ENCODE results near the gene TTBK2.

GRCh38 chr15:42846647-42847046 is 73.9 kb downstream of the TTBK2 start:
- TF ChIP-seq POLR2A (IDR thresholded peaks at IDR 0.05; ENCODE audit: borderline replicate concordance, extremely low read depth, insufficient read depth, insufficient read length): no peak
- TF ChIP-seq, protein P1, sequence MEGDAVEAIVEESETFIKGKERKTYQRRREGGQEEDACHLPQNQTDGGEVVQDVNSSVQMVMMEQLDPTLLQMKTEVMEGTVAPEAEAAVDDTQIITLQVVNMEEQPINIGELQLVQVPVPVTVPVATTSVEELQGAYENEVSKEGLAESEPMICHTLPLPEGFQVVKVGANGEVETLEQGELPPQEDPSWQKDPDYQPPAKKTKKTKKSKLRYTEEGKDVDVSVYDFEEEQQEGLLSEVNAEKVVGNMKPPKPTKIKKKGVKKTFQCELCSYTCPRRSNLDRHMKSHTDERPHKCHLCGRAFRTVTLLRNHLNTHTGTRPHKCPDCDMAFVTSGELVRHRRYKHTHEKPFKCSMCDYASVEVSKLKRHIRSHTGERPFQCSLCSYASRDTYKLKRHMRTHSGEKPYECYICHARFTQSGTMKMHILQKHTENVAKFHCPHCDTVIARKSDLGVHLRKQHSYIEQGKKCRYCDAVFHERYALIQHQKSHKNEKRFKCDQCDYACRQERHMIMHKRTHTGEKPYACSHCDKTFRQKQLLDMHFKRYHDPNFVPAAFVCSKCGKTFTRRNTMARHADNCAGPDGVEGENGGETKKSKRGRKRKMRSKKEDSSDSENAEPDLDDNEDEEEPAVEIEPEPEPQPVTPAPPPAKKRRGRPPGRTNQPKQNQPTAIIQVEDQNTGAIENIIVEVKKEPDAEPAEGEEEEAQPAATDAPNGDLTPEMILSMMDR (IDR thresholded peaks at IDR 0.05 in 2 of 3, conservative IDR thresholded peaks at IDR 0.05 in 1 of 3; ENCODE audit: borderline replicate concordance in 1 of 3, insufficient read depth in 1 of 3, low read depth in 2 of 3, low read length in 2 of 3): no peak
- TF ChIP-seq RAD21 (IDR thresholded peaks at IDR 0.05; ENCODE audit: low read depth): no peak
- TF ChIP-seq REST (IDR thresholded peaks at IDR 0.05; ENCODE audit: low read depth): no peak
